Measurements from ENCODE around the gene TBC1D14. TPM values are rescaled to one million over a fixed set of nuclear protein-coding genes. Genes with fewer than 3 reads are reported as not detected.

The TBC1D14 gene
- total RNA-seq, 2 donors from 2014 or later, result 44.1 to 63.8 TPM

GRCh38 chr4:6986781-6987587 lies 77.4 kb downstream of the TBC1D14 start:
- H3K4me3 Mint-ChIP-seq, result peak overlapping the region; percentile 98
- no peaks in the 10 kb centered on the region for H3K27me3 Mint-ChIP-seq
- peak; percentile 93 for ATAC-seq (replicated peaks)

GRCh38 chr4:6987588-6987961 lies 77.9 kb downstream of the TBC1D14 start:
- peaks cover 11% of the 10 kb centered on the region for H3K36me3 Mint-ChIP-seq (ENCODE audit: low read depth)
- peak overlapping the region; percentile 92 for H3K27ac Mint-ChIP-seq
- H3K4me1 Mint-ChIP-seq, result peaks cover 53% of the 10 kb centered on the region
- no peak for ATAC-seq (replicated peaks)
- H3K9me3 Mint-ChIP-seq, result no peaks in the 10 kb centered on the region
- peak overlapping the region; percentile 98 for H3K4me3 Mint-ChIP-seq
- H3K27me3 Mint-ChIP-seq, result no peaks in the 10 kb centered on the region

More at GRCh38 chr4:6986781-6987587, 77.4 kb downstream of the TBC1D14 start:
- H3K4me1 Mint-ChIP-seq, result peaks cover 55% of the 10 kb centered on the region
- no peaks in the 10 kb centered on the region for H3K9me3 Mint-ChIP-seq
- peaks cover 11% of the 10 kb centered on the region for H3K36me3 Mint-ChIP-seq (ENCODE audit: low read depth)
- H3K27ac Mint-ChIP-seq, result peak overlapping the region; percentile 92

GRCh38 chr4:6988016-6988715 lies 78.5 kb downstream of the TBC1D14 start:
- Mint-ChIP-seq H3K27ac (peak overlapping the region; percentile 92), H3K36me3 (ENCODE audit: low read depth) (peaks cover 13% of the 10 kb centered on the region), H3K9me3 (no peaks in the 10 kb centered on the region), H3K4me3 (peak overlapping the region; percentile 98), H3K4me1 (peaks cover 50% of the 10 kb centered on the region), H3K27me3 (no peaks in the 10 kb centered on the region)
- no peak for ATAC-seq (replicated peaks)

- Mint-ChIP-seq H3K36me3 (ENCODE audit: low read depth) (peaks cover 26% of the 10 kb centered on the region), H3K4me1 (peaks cover 43% of the 10 kb centered on the region), H3K27me3 (no peaks in the 10 kb centered on the region), H3K4me3 (peak overlapping the region; percentile 98), H3K9me3 (no peaks in the 10 kb centered on the region), H3K27ac (peak overlapping the region; percentile 51)
- no peak for ATAC-seq (replicated peaks)
These were observed 79.8 kb downstream of the TBC1D14 start for GRCh38 chr4:6989331-6989923.

- Mint-ChIP-seq H3K9me3 (no peaks in the 10 kb centered on the region), H3K36me3 (ENCODE audit: low read depth) (peaks cover 38% of the 10 kb centered on the region), H3K4me3 (no peak overlapping the region), H3K27me3 (no peaks in the 10 kb centered on the region), H3K4me1 (peaks cover 32% of the 10 kb centered on the region), H3K27ac (no peak overlapping the region)
- no peak for ATAC-seq (replicated peaks)
These were observed 81.0 kb downstream of the TBC1D14 start for GRCh38 chr4:6990661-6991060.

GRCh38 chr4:6991249-6991648 lies 81.6 kb downstream of the TBC1D14 start:
- peaks cover 43% of the 10 kb centered on the region for H3K36me3 Mint-ChIP-seq (ENCODE audit: low read depth)
- H3K4me3 Mint-ChIP-seq, result peak overlapping the region; percentile 22
- H3K4me1 Mint-ChIP-seq, result peaks cover 27% of the 10 kb centered on the region
- no peaks in the 10 kb centered on the region for H3K9me3 Mint-ChIP-seq
- ATAC-seq (replicated peaks), result no peak
- H3K27me3 Mint-ChIP-seq, result no peaks in the 10 kb centered on the region
- peak overlapping the region; percentile 62 for H3K27ac Mint-ChIP-seq

- no peak for ATAC-seq (replicated peaks)
- Mint-ChIP-seq H3K36me3 (ENCODE audit: low read depth) (peaks cover 50% of the 10 kb centered on the region), H3K27me3 (no peaks in the 10 kb centered on the region), H3K4me1 (peaks cover 27% of the 10 kb centered on the region), H3K4me3 (peak overlapping the region; percentile 22), H3K27ac (peak overlapping the region; percentile 62), H3K9me3 (no peaks in the 10 kb centered on the region)
These were observed 82.3 kb downstream of the TBC1D14 start for GRCh38 chr4:6991771-6992557.

- peak overlapping the region; percentile 71 for H3K27ac Mint-ChIP-seq
- no peak for ATAC-seq (replicated peaks)
These were observed 83.4 kb downstream of the TBC1D14 start for GRCh38 chr4:6992728-6993677.

GRCh38 chr4:6996481-6996880 lies 86.9 kb downstream of the TBC1D14 start:
- H3K9me3 Mint-ChIP-seq, result no peaks in the 10 kb centered on the region
- no peaks in the 10 kb centered on the region for H3K27me3 Mint-ChIP-seq
- H3K27ac Mint-ChIP-seq, result no peak overlapping the region
- ATAC-seq (replicated peaks), result no peak
- H3K36me3 Mint-ChIP-seq (ENCODE audit: low read depth), result peaks cover 87% of the 10 kb centered on the region
- H3K4me1 Mint-ChIP-seq, result peaks cover 14% of the 10 kb centered on the region
- no peak overlapping the region for H3K4me3 Mint-ChIP-seq

More at GRCh38 chr4:6992728-6993677, 83.4 kb downstream of the TBC1D14 start:
- Mint-ChIP-seq H3K4me3 (no peak overlapping the region), H3K27me3 (no peaks in the 10 kb centered on the region), H3K36me3 (ENCODE audit: low read depth) (peaks cover 60% of the 10 kb centered on the region), H3K4me1 (peaks cover 23% of the 10 kb centered on the region), H3K9me3 (no peaks in the 10 kb centered on the region)

GRCh38 chr4:6999172-7000086 lies 89.8 kb downstream of the TBC1D14 start:
- peak; percentile 83 for ATAC-seq (replicated peaks)
- Mint-ChIP-seq H3K9me3 (no peaks in the 10 kb centered on the region), H3K36me3 (ENCODE audit: low read depth) (peaks cover 97% of the 10 kb centered on the region), H3K4me1 (peaks cover 14% of the 10 kb centered on the region), H3K4me3 (peak overlapping the region; percentile 36), H3K27me3 (no peaks in the 10 kb centered on the region), H3K27ac (peak overlapping the region; percentile 77)

- Mint-ChIP-seq H3K36me3 (ENCODE audit: low read depth) (peaks cover 97% of the 10 kb centered on the region), H3K4me3 (no peak overlapping the region), H3K4me1 (peaks cover 14% of the 10 kb centered on the region), H3K27me3 (no peaks in the 10 kb centered on the region), H3K9me3 (no peaks in the 10 kb centered on the region), H3K27ac (peak overlapping the region; percentile 77)
- no peak for ATAC-seq (replicated peaks)
These were observed 91.0 kb downstream of the TBC1D14 start for GRCh38 chr4:7000421-7001176.

GRCh38 chr4:7001271-7001670 lies 91.6 kb downstream of the TBC1D14 start:
- H3K36me3 Mint-ChIP-seq (ENCODE audit: low read depth), result peaks cover 98% of the 10 kb centered on the region
- no peaks in the 10 kb centered on the region for H3K9me3 Mint-ChIP-seq
- peaks cover 14% of the 10 kb centered on the region for H3K4me1 Mint-ChIP-seq
- no peak overlapping the region for H3K4me3 Mint-ChIP-seq
- H3K27me3 Mint-ChIP-seq, result no peaks in the 10 kb centered on the region
- H3K27ac Mint-ChIP-seq, result peak overlapping the region; percentile 77
- no peak for ATAC-seq (replicated peaks)

Data from activated T-helper 17 cell treated with anti-CD3 and anti-CD28 coated beads, Interleukin-2, amount 50 U/mL, for 72 hours (primary cell).